A673 (cell line): Measurements from ENCODE around the gene HS3ST5.

Experiments
- EZH2 ChIP-seq: fragments of 200-600 bp; sonication (generic); IDR thresholded peaks from 2 replicates; pipeline ENCODE4 v1.6.1; 2017; ENCODE audit warnings: borderline replicate concordance, low read depth, mild to moderate bottlenecking, mixed read lengths, antibody characterized with exemption, low read length; ENCODE audit not compliant: poor library complexity, severe bottlenecking
- TF ChIP-seq, protein P1 (sequence below): fragments of 300-800, 200-600 bp; sonication (generic); conservative IDR thresholded peaks from 2 replicates; pipeline ENCODE4 v1.5.1; 2017; ENCODE audit warnings: low read depth, mild to moderate bottlenecking, antibody characterized with exemption, low read length, moderate library complexity, mixed read lengths

GRCh38 chr6:114291428-114291827 lies 51.4 kb downstream of the HS3ST5 start:
- no peak for TF ChIP-seq EZH2
- TF ChIP-seq, protein P1, sequence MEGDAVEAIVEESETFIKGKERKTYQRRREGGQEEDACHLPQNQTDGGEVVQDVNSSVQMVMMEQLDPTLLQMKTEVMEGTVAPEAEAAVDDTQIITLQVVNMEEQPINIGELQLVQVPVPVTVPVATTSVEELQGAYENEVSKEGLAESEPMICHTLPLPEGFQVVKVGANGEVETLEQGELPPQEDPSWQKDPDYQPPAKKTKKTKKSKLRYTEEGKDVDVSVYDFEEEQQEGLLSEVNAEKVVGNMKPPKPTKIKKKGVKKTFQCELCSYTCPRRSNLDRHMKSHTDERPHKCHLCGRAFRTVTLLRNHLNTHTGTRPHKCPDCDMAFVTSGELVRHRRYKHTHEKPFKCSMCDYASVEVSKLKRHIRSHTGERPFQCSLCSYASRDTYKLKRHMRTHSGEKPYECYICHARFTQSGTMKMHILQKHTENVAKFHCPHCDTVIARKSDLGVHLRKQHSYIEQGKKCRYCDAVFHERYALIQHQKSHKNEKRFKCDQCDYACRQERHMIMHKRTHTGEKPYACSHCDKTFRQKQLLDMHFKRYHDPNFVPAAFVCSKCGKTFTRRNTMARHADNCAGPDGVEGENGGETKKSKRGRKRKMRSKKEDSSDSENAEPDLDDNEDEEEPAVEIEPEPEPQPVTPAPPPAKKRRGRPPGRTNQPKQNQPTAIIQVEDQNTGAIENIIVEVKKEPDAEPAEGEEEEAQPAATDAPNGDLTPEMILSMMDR, result no peak
